ENCODE measurements around the gene ARMC9.
A peak's percentile ranks its signal among the peaks of the same experiment; 100 is the strongest.

Gene ARMC9

DNA sequence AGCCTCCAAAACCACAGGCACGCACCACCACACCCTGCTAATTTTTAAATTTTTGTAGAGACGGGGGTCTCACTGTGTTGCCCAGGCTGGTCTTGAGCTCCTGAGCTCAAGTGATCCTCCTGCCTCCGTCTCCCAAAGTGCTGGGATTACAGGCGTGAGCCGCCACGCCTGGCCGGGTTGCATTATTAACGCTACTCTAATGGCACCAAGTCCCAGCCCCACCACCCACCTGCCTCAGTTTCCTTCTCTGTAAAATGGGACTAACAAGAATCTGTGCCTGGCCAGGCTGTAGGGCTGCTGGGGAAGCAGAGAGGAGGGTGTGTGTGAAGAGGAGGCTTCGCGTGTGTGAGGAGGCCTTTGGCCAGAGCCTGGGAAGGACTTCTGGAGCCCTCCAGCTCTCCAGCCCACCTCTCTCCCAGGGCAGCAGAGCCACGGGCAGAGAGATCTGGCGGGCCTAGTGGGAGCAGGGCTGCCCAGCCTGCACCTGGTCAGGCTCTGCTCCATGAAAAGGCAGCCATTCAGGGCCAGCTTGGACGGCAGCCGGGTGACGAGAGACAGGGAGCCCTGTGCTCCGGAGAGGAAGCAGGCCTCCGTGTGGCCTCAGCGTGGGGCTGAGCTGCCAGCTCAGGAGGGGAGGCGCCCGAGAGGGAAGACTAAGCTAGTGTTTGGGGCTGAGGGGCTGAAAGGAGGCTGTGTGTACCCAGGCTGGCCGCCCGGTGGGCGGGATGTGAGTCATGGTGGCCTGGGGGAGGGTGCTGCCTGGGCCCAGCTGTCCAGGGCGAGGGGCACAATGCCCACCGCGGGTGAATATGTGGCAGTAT is 189.7 kb downstream of the ARMC9 start:
- peaks cover 2% of the 10 kb centered on the region for H3K9me3 ChIP-seq (ENCODE audit: control insufficient read depth, insufficient read depth, low read length)
- no peak overlapping the region for H3K4me3 ChIP-seq (ENCODE audit: low read depth, low read length)
- H3K27me3 ChIP-seq (ENCODE audit: control insufficient read depth, insufficient read depth, low read length): no peaks in the 10 kb centered on the region
- no peak overlapping the region for H3K9ac ChIP-seq (ENCODE audit: low read depth, low read length)
- peaks cover 2% of the 10 kb centered on the region for H3K4me1 ChIP-seq (ENCODE audit: control insufficient read depth, insufficient read depth, low read length)
- H3K36me3 ChIP-seq (ENCODE audit: control insufficient read depth, insufficient read depth, low read length): no peaks in the 10 kb centered on the region

DNA sequence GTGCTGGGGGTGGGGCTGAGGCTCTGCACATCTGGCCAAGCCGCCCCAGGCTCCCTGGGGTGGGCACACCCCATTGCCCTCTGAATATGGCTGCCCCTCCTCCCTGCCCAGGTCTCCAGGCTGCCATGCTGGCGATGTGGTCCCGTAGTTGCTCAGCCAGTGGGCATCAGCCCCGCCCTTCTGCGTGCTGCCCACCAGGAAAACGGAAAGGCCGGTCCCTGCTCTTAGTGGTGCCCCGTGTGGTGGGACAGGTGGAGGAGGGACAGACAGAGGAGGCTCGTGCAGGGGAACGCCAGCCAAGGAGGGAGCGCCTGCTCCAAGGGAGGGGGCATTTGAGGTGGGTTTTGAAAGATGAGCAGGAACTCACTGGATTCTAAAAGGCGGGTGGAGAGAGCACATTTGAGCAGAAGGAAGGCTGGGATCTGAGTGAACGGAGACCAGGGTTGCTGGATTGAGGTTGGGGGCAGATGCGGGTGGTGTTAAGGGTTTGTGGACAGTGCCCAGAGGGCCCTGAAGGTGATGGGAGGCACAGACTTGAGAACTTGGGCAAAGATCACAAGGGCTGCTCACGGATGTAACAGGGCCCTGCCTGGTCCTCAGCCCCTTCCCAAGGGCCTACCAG is 190.4 kb downstream of the ARMC9 start:
- no peak overlapping the region for H3K4me3 ChIP-seq (ENCODE audit: low read depth, low read length)
- peaks cover 2% of the 10 kb centered on the region for H3K4me1 ChIP-seq (ENCODE audit: control insufficient read depth, insufficient read depth, low read length)
- peaks cover 2% of the 10 kb centered on the region for H3K9me3 ChIP-seq (ENCODE audit: control insufficient read depth, insufficient read depth, low read length)
- H3K27me3 ChIP-seq (ENCODE audit: control insufficient read depth, insufficient read depth, low read length): no peaks in the 10 kb centered on the region
- no peaks in the 10 kb centered on the region for H3K36me3 ChIP-seq (ENCODE audit: control insufficient read depth, insufficient read depth, low read length)
- H3K9ac ChIP-seq (ENCODE audit: low read depth, low read length): no peak overlapping the region

DNA sequence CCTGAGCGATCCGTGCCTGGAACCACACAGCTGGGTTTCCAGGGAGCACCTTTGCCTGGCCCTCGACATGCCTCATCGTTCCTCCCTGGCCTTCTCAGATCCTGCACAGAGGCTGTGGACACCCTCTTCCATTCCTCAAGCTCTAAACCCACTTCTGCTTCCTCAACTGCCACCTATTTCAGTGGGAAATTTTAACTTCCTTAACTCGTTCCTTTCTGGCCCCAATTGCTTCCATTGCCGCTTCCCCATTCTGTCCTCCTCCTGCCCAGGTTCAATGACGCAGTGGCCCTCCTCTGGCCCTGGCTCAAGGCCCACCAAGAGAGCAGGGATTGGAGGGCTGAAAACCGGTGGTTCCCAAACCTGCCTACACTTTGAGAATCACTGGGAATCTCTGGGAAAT is 192.2 kb downstream of the ARMC9 start:
- Histone ChIP-seq H3K27me3 (ENCODE audit: control insufficient read depth, insufficient read depth, low read length) (no peaks in the 10 kb centered on the region), H3K9me3 (ENCODE audit: control insufficient read depth, insufficient read depth, low read length) (no peaks in the 10 kb centered on the region), H3K36me3 (ENCODE audit: control insufficient read depth, insufficient read depth, low read length) (no peaks in the 10 kb centered on the region), H3K4me1 (ENCODE audit: control insufficient read depth, insufficient read depth, low read length) (peaks cover 8% of the 10 kb centered on the region), H3K9ac (ENCODE audit: low read depth, low read length) (no peak overlapping the region), H3K4me3 (ENCODE audit: low read depth, low read length) (no peak overlapping the region)

DNA sequence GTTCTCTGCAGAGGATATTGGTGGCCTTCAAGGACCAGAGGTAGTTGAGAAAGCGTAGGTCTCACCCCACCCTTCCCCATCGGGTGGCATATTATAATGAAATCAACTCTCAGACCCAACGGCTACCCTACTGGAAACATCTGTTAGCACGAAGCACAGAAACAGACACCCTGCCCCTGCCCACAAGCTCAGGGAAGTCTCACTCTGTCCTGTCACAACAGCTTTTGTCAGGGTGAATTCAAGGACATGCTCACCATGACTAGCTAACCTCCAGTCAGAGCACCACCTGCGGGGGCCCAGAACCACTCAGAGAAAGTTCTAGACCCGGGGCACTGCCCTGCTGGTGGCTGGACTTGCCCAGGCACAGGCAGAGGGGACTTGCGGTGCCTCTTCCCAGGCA is 193.6 kb downstream of the ARMC9 start:
- no peak overlapping the region for H3K9ac ChIP-seq (ENCODE audit: low read depth, low read length)
- no peaks in the 10 kb centered on the region for H3K27me3 ChIP-seq (ENCODE audit: control insufficient read depth, insufficient read depth, low read length)
- no peak overlapping the region for H3K4me3 ChIP-seq (ENCODE audit: low read depth, low read length)
- H3K9me3 ChIP-seq (ENCODE audit: control insufficient read depth, insufficient read depth, low read length): no peaks in the 10 kb centered on the region
- H3K4me1 ChIP-seq (ENCODE audit: control insufficient read depth, insufficient read depth, low read length): peaks cover 8% of the 10 kb centered on the region
- H3K36me3 ChIP-seq (ENCODE audit: control insufficient read depth, insufficient read depth, low read length): no peaks in the 10 kb centered on the region

DNA sequence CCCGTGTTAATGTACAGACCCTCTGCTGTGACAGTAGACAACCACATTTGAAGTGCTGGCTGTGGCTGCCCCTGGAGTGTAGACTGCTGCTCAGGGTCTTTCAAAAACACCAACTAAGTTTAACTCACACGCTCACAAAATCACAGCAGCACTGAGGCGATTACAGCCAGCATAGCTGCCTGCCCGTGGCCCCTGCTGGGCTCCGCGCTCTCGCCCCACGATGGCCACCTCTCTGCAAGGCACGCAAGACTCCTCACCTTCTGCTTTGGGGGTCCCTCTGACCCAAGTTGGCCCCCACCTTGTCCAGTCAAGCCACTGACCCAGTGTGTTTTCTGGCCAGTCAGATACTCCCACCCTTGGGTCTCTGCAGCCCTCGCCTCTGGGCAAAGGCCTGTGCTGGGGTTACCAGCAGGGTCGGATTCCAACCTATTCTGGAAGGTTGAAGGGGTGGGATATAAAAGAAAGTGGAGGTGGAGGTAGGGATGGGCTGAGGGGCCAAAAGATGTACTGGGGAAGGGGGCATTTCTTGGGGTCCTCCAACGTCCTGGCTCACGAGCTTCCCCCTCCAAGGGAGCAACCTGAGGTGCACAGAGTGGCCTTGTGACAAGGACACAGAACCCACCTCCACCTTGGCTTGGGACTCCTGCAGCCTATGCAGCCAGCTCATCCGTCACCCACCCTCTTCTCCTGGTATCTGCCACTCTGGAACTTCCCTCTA is 194.2 kb downstream of the ARMC9 start:
- Histone ChIP-seq H3K27me3 (ENCODE audit: control insufficient read depth, insufficient read depth, low read length) (no peaks in the 10 kb centered on the region), H3K4me1 (ENCODE audit: control insufficient read depth, insufficient read depth, low read length) (peaks cover 8% of the 10 kb centered on the region), H3K9me3 (ENCODE audit: control insufficient read depth, insufficient read depth, low read length) (no peaks in the 10 kb centered on the region), H3K36me3 (ENCODE audit: control insufficient read depth, insufficient read depth, low read length) (peaks cover 2% of the 10 kb centered on the region), H3K9ac (ENCODE audit: low read depth, low read length) (no peak overlapping the region), H3K4me3 (ENCODE audit: low read depth, low read length) (no peak overlapping the region)

DNA sequence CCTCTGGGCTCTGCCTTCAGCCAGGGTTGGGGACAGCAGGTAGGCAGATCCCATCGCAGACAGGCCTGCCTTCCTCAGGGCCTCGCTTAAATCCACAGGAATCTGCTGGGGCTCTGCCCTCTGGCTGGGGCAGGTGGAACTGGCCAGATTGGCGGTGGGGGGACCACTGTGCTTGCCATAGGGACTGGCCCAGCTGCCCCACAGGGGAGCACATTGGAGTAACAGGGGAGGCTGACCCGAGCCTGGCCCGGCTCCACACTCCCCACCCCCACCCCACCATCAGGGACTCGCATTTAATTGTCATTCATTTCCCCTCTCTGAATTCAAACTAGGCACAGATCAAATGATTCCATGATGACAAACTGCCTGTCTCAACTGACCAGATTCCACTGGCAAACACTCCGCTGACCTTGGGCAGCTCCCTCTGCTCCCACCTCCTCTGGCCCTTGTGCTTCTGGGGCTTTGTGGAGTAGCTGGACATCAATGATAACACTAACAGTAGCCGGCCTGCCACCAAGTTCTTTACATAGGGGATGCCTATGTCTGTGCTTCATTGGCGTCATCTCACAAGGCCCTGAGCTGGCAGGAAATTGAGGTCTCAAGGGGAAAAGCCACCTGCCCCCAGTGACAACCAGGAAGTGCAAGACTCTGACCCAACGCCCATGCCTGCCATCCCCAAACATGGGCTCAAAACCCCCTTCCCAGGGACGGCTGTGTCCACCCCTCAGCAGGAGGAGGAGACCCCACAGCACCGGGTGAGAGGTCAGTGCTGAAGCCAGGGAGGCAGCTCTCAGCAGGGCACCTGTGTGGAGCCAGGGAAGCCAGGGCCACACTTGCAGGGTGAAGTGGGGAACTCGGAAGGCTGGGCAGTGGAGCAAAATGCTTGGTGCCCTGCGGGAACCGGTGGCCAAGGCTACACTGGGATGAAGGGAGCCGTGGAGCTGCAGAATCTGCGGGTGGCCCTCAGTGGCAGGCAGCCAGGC is 195.0 kb downstream of the ARMC9 start:
- Histone ChIP-seq H3K4me1 (ENCODE audit: control insufficient read depth, insufficient read depth, low read length) (peaks cover 8% of the 10 kb centered on the region), H3K9ac (ENCODE audit: low read depth, low read length) (peak overlapping the region; percentile 5), H3K36me3 (ENCODE audit: control insufficient read depth, insufficient read depth, low read length) (peaks cover 10% of the 10 kb centered on the region), H3K9me3 (ENCODE audit: control insufficient read depth, insufficient read depth, low read length) (no peaks in the 10 kb centered on the region), H3K4me3 (ENCODE audit: low read depth, low read length) (no peak overlapping the region), H3K27me3 (ENCODE audit: control insufficient read depth, insufficient read depth, low read length) (no peaks in the 10 kb centered on the region)

DNA sequence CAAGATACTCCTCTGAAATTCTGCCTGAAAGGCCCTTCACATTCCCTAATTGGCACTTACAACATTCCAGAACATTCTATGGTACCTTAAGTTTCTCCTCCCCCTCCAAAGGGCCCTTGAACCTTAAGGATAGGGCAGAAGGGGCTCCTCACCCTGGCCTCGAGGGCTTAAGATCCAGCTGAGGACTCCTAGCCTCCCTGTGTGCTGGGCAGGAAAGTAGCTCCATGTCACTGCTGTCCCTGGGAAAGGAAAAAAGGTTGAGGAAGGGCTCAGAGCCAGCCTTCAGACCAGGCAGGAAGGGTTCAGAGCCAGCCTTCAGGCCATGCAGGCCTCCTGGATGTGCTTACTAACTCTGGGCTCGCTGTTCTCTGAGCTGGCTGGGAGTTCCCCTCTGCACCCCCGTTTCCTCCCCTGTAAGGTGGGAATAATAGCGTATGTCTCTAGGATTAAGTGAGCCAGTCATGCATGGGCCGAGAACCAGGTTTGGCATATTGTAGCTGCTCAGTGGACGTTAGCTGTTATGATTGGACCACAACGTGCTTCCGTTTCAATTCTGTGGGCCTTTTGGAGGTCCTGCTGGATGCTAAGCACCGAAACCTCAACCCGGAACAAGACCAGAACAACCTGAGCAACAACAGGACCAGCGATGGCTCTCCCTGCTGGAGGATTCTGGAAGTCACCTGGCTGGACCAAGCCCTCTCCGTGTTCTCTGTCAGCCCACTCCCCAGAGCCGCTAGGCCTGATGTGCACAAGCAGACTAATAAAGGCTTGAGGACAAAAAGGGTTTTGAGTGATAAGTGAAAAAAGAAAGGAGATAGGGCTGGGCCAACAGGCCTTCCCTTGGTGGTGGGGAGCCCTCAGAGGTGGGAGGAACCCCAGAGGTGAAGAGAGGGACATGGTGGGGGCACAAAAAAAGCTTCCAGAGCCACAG is 196.0 kb downstream of the ARMC9 start:
- Histone ChIP-seq H3K4me1 (ENCODE audit: control insufficient read depth, insufficient read depth, low read length) (peaks cover 8% of the 10 kb centered on the region), H3K9ac (ENCODE audit: low read depth, low read length) (peak overlapping the region; percentile 66), H3K4me3 (ENCODE audit: low read depth, low read length) (peak overlapping the region; percentile 45), H3K36me3 (ENCODE audit: control insufficient read depth, insufficient read depth, low read length) (peaks cover 19% of the 10 kb centered on the region), H3K9me3 (ENCODE audit: control insufficient read depth, insufficient read depth, low read length) (no peaks in the 10 kb centered on the region), H3K27me3 (ENCODE audit: control insufficient read depth, insufficient read depth, low read length) (no peaks in the 10 kb centered on the region)

DNA sequence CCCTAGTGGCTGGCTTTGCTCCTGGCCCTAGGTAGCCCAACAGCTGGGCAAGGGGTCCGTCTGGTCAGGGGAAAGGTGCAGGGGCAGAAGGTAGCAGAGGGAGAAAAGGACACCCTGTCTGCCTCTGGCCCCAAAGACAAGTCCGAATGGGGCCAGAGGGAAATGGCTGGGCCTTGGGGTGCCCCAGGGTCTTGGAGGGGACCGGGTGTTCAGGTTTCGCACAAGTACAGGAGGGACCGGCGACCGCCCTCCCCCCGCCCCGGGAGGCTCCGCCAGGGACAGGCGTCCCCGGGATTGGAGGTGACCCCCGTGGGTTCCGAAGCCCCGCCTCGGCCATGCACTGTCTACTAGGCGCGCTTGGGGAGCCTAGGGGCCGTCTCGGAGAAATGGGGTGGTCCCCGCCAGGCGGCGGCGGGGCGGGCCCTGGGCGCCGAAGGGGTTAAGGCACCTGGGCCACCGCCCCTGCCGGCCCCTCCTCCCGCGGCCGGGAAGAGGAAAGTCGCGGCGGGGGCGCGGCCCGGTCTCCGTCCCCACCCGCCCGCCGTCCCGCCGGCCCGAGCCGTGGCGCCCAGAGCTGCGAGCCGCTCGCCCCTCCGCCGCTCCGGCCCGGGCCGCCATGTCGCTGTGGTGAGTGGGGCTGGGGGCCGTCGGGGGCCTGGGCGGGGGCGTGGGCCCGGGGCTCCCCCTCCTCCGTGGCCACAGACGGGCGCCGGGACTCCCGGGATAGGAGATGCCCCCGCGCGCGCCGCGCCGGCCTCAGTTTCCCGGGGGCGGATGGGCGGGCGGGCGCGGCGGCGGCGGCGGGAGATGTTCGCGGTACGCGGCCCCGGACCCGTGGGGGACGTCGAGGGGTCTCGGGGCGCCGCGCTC is 197.0 kb downstream of the ARMC9 start, which contains the start of gene B3GNT7:
Gene B3GNT7 (plus strand): TSS at position 523 of the 870 bp plus-strand sequence. CDS start 94 bp downstream, at position 617.
- peak within 1 kb of the TSS; percentile 76 for H3K4me3 ChIP-seq (ENCODE audit: low read depth, low read length)
- peaks cover 8% of the 10 kb centered on the region for H3K4me1 ChIP-seq (ENCODE audit: control insufficient read depth, insufficient read depth, low read length)
- H3K9ac ChIP-seq (ENCODE audit: low read depth, low read length): peak within 1 kb of the TSS; percentile 66

DNA sequence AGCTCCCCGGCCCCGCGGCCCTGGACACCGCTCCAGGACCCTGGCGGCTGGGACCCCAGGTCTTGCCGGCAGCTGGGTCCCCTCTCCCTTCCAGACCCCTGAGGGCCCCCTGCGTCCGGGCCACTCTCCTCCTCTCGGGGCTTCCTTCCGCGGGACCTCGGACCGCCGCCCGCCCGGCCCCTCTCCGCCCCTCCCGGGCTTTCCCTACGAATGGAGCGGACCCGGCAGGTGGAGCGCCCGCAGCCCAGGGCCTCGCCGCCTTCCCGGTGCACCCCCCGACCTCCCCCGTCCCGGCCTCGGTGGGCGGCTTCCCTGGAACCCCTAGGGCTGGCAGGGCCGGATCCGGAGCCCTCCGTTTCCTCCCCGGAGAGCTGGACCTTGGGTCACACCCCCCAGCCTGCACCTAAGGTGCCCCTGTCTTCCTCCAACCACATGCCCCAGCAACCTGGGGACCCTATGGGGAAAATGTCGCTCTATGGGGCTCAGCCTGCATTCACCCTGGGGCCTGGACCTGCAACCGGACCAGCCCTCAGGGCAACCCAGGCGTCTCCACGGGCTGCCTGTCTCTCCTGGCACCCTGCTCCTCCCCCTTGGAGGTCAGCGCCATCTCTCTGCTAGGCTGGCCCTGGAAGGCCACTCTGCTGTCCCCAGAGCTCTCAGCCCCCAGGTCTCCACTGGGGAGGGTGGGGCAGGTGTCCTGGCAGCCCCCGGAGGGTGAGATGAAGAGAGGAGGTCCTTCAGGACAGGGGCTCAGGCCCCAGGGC is 197.8 kb downstream of the ARMC9 start:
- no peaks in the 10 kb centered on the region for H3K27me3 ChIP-seq (ENCODE audit: control insufficient read depth, insufficient read depth, low read length)
- H3K4me3 ChIP-seq (ENCODE audit: low read depth, low read length): peak overlapping the region; percentile 76
- H3K36me3 ChIP-seq (ENCODE audit: control insufficient read depth, insufficient read depth, low read length): peaks cover 25% of the 10 kb centered on the region
- H3K9ac ChIP-seq (ENCODE audit: low read depth, low read length): peak overlapping the region; percentile 54
- H3K4me1 ChIP-seq (ENCODE audit: control insufficient read depth, insufficient read depth, low read length): peaks cover 8% of the 10 kb centered on the region
- H3K9me3 ChIP-seq (ENCODE audit: control insufficient read depth, insufficient read depth, low read length): no peaks in the 10 kb centered on the region

More for the DNA sequence above, 197.0 kb downstream of the ARMC9 start, which contains the start of gene B3GNT7:
- no peaks in the 10 kb centered on the region for H3K9me3 ChIP-seq (ENCODE audit: control insufficient read depth, insufficient read depth, low read length)
- H3K36me3 ChIP-seq (ENCODE audit: control insufficient read depth, insufficient read depth, low read length): peaks cover 25% of the 10 kb centered on the region
- no peaks in the 10 kb centered on the region for H3K27me3 ChIP-seq (ENCODE audit: control insufficient read depth, insufficient read depth, low read length)
